Measurements from ENCODE around the gene TNKS2.

TNKS2 gene

GRCh38 chr10:91772869-91773268, 25.4 kb upstream of the TNKS2 start:
- no peak for TF ChIP-seq TAF1 (IDR thresholded peaks at IDR 0.05; ENCODE audit: borderline replicate concordance, low read depth, low read length)
- no peak for TF ChIP-seq POLR2AphosphoS5 (IDR thresholded peaks at IDR 0.05; ENCODE audit: low read depth, low read length)
- no peak for TF ChIP-seq POLR2A (IDR thresholded peaks at IDR 0.05; ENCODE audit: low read depth, low read length)
- FAIRE-seq = no peak
- DNase-seq (ENCODE audit: insufficient read length) = no peak

- no peak for DNase-seq (ENCODE audit: insufficient read length)
- TF ChIP-seq POLR2AphosphoS5 (IDR thresholded peaks at IDR 0.05; ENCODE audit: low read depth, low read length) (no peak), TAF1 (IDR thresholded peaks at IDR 0.05; ENCODE audit: borderline replicate concordance, low read depth, low read length) (no peak), POLR2A (IDR thresholded peaks at IDR 0.05; ENCODE audit: low read depth, low read length) (no peak)
- no peak for FAIRE-seq
Measured at GRCh38 chr10:91774571-91774970, 23.7 kb upstream of the TNKS2 start.

GRCh38 chr10:91775731-91776130, 22.5 kb upstream of the TNKS2 start:
- FAIRE-seq (no peak), DNase-seq (ENCODE audit: insufficient read length) (no peak)
- no peak for TF ChIP-seq POLR2AphosphoS5 (IDR thresholded peaks at IDR 0.05; ENCODE audit: low read depth, low read length)
- TF ChIP-seq POLR2A (IDR thresholded peaks at IDR 0.05; ENCODE audit: low read depth, low read length) = no peak
- no peak for TF ChIP-seq TAF1 (IDR thresholded peaks at IDR 0.05; ENCODE audit: borderline replicate concordance, low read depth, low read length)

- TF ChIP-seq TAF1 (IDR thresholded peaks at IDR 0.05; ENCODE audit: borderline replicate concordance, low read depth, low read length) (no peak), POLR2A (IDR thresholded peaks at IDR 0.05; ENCODE audit: low read depth, low read length) (no peak), POLR2AphosphoS5 (IDR thresholded peaks at IDR 0.05; ENCODE audit: low read depth, low read length) (no peak)
- FAIRE-seq = no peak
Measured at GRCh38 chr10:91776266-91776665, 22.0 kb upstream of the TNKS2 start.

GRCh38 chr10:91778485-91778884, 19.7 kb upstream of the TNKS2 start:
- no peak for TF ChIP-seq TAF1 (IDR thresholded peaks at IDR 0.05; ENCODE audit: borderline replicate concordance, low read depth, low read length)
- TF ChIP-seq POLR2AphosphoS5 (IDR thresholded peaks at IDR 0.05; ENCODE audit: low read depth, low read length) = no peak
- no peak for TF ChIP-seq POLR2A (IDR thresholded peaks at IDR 0.05; ENCODE audit: low read depth, low read length)
- no peak for FAIRE-seq
- no peak for DNase-seq (ENCODE audit: insufficient read length)

More at GRCh38 chr10:91776266-91776665, 22.0 kb upstream of the TNKS2 start:
- no peak for DNase-seq (ENCODE audit: insufficient read length)

GRCh38 chr10:91779011-91779605, 19.1 kb upstream of the TNKS2 start:
- no peak for FAIRE-seq

GRCh38 chr10:91782539-91782938, 15.7 kb upstream of the TNKS2 start:
- TF ChIP-seq POLR2A (IDR thresholded peaks at IDR 0.05; ENCODE audit: low read depth, low read length) (no peak), POLR2AphosphoS5 (IDR thresholded peaks at IDR 0.05; ENCODE audit: low read depth, low read length) (no peak), TAF1 (IDR thresholded peaks at IDR 0.05; ENCODE audit: borderline replicate concordance, low read depth, low read length) (no peak)
- FAIRE-seq = no peak
- no peak for DNase-seq (ENCODE audit: insufficient read length)

More at GRCh38 chr10:91779011-91779605, 19.1 kb upstream of the TNKS2 start:
- TF ChIP-seq POLR2A (IDR thresholded peaks at IDR 0.05; ENCODE audit: low read depth, low read length) = no peak
- TF ChIP-seq POLR2AphosphoS5 (IDR thresholded peaks at IDR 0.05; ENCODE audit: low read depth, low read length) = no peak
- TF ChIP-seq TAF1 (IDR thresholded peaks at IDR 0.05; ENCODE audit: borderline replicate concordance, low read depth, low read length) = no peak
- DNase-seq (ENCODE audit: insufficient read length) = no peak

GRCh38 chr10:91785830-91786229, 12.4 kb upstream of the TNKS2 start:
- TF ChIP-seq POLR2A (IDR thresholded peaks at IDR 0.05; ENCODE audit: low read depth, low read length) (no peak), TAF1 (IDR thresholded peaks at IDR 0.05; ENCODE audit: borderline replicate concordance, low read depth, low read length) (no peak), POLR2AphosphoS5 (IDR thresholded peaks at IDR 0.05; ENCODE audit: low read depth, low read length) (no peak)
- DNase-seq (ENCODE audit: insufficient read length) (no peak), FAIRE-seq (no peak)

GRCh38 chr10:91787258-91787657, 11.0 kb upstream of the TNKS2 start:
- FAIRE-seq (no peak), DNase-seq (ENCODE audit: insufficient read length) (no peak)
- TF ChIP-seq POLR2AphosphoS5 (IDR thresholded peaks at IDR 0.05; ENCODE audit: low read depth, low read length) (no peak), TAF1 (IDR thresholded peaks at IDR 0.05; ENCODE audit: borderline replicate concordance, low read depth, low read length) (no peak), POLR2A (IDR thresholded peaks at IDR 0.05; ENCODE audit: low read depth, low read length) (no peak)

GRCh38 chr10:91787810-91788209, 10.4 kb upstream of the TNKS2 start:
- FAIRE-seq = no peak
- no peak for DNase-seq (ENCODE audit: insufficient read length)

GRCh38 chr10:91788527-91788926, 9.7 kb upstream of the TNKS2 start:
- TF ChIP-seq TAF1 (IDR thresholded peaks at IDR 0.05; ENCODE audit: borderline replicate concordance, low read depth, low read length) (no peak), POLR2A (IDR thresholded peaks at IDR 0.05; ENCODE audit: low read depth, low read length) (no peak), POLR2AphosphoS5 (IDR thresholded peaks at IDR 0.05; ENCODE audit: low read depth, low read length) (no peak)
- FAIRE-seq (no peak), DNase-seq (ENCODE audit: insufficient read length) (no peak)

More at GRCh38 chr10:91787810-91788209, 10.4 kb upstream of the TNKS2 start:
- TF ChIP-seq POLR2AphosphoS5 (IDR thresholded peaks at IDR 0.05; ENCODE audit: low read depth, low read length) = no peak
- TF ChIP-seq TAF1 (IDR thresholded peaks at IDR 0.05; ENCODE audit: borderline replicate concordance, low read depth, low read length) = no peak
- TF ChIP-seq POLR2A (IDR thresholded peaks at IDR 0.05; ENCODE audit: low read depth, low read length) = no peak

- peak; percentile 69 for FAIRE-seq
- no peak for DNase-seq (ENCODE audit: insufficient read length)
- no peak for TF ChIP-seq POLR2A (IDR thresholded peaks at IDR 0.05; ENCODE audit: low read depth, low read length)
- TF ChIP-seq TAF1 (IDR thresholded peaks at IDR 0.05; ENCODE audit: borderline replicate concordance, low read depth, low read length) = no peak
- TF ChIP-seq POLR2AphosphoS5 (IDR thresholded peaks at IDR 0.05; ENCODE audit: low read depth, low read length) = no peak
Measured at GRCh38 chr10:91796331-91797047, 1.7 kb upstream of the TNKS2 start.

Measured in GM12892 (cell line).